CD14-positive monocyte (primary cell): Measurements from ENCODE around the gene RFNG. TPM values are rescaled to one million over a fixed set of nuclear protein-coding genes. Genes with fewer than 3 reads are reported as not detected.

Source experiments
- DNase-seq, 3 donors: peaks; one replicate each; pipeline ENCODE4 v3.0.0-alpha.2; 2011 to 2022
- H2AFZ ChIP-seq: 2 replicates; pipeline ENCODE4 v1.6.0; 2012; ENCODE audit warnings: mild to moderate bottlenecking, low read depth, low read length, inconsistent platforms; ENCODE audit not compliant: insufficient read depth, poor library complexity, severe bottlenecking
- H3K27ac ChIP-seq, 2 donors: 1 replicate in 1 of 2; 2 replicates in 1 of 2; pipeline ENCODE4 v1.5.1; 2012 to 2013; ENCODE audit warnings: low read length in 2 of 2, control low read depth in 1 of 2, inconsistent platforms in 1 of 2, low read depth in 1 of 2, mild to moderate bottlenecking in 1 of 2
- H3K27me3 ChIP-seq, 2 donors: one replicate each; pipeline versions ENCODE4 v1.6.0 to v1.6.1; 2011 to 2013; ENCODE audit warnings: low read length in 2 of 2; ENCODE audit not compliant: control insufficient read depth in 2 of 2, insufficient read depth in 2 of 2
- H3K36me3 ChIP-seq, 2 donors: replicated peaks in 1 of 2; 1 replicate in 1 of 2; 2 replicates in 1 of 2; pipeline versions ENCODE4 v1.5.1 to v1.6.1; 2012 to 2013; ENCODE audit warnings: low read length in 2 of 2, control low read depth in 1 of 2, inconsistent platforms in 1 of 2, mild to moderate bottlenecking in 1 of 2; ENCODE audit not compliant: insufficient read depth in 2 of 2, control insufficient read depth in 1 of 2
- H3K4me1 ChIP-seq, 2 donors: 1 replicate in 1 of 2; 2 replicates in 1 of 2; pipeline versions ENCODE4 v1.5.1 to v1.6.1; 2012 to 2013; ENCODE audit warnings: low read length in 2 of 2, control low read depth in 1 of 2, inconsistent platforms in 1 of 2, mild to moderate bottlenecking in 1 of 2, moderate library complexity in 1 of 2; ENCODE audit not compliant: insufficient read depth in 2 of 2, control insufficient read depth in 1 of 2
- H3K4me2 ChIP-seq: replicated peaks from 2 replicates; pipeline ENCODE3; 2012; ENCODE audit warnings: low read length, moderate library complexity, mild to moderate bottlenecking; ENCODE audit not compliant: poor library complexity, severe bottlenecking; ENCODE audit errors: extremely low read depth
- H3K4me3 ChIP-seq, 3 experiments: fragments of 200-600 bp in 1 of 3; sonication (generic) in 1 of 3; replicated peaks in 1 of 3; 1 replicate in 2 of 3; 2 replicates in 1 of 3; pipeline ENCODE4 v1.5.1; 2011 to 2013; ENCODE audit warnings: low read length in 3 of 3, mild to moderate bottlenecking in 3 of 3, control low read depth in 2 of 3, low read depth in 2 of 3, inconsistent platforms in 1 of 3, moderate library complexity in 1 of 3
- H3K79me2 ChIP-seq: 2 replicates; pipeline ENCODE4 v1.6.0; 2012; ENCODE audit warnings: mild to moderate bottlenecking, control low read depth, inconsistent platforms, low read length, moderate library complexity; ENCODE audit not compliant: insufficient read depth
- H3K9ac ChIP-seq: 2 replicates; pipeline ENCODE4 v1.6.0; 2017; ENCODE audit warnings: low read length, mild to moderate bottlenecking; ENCODE audit not compliant: insufficient read depth, poor library complexity, severe bottlenecking
- H3K9me3 ChIP-seq, 2 donors: replicated peaks in 1 of 2; 1 replicate in 1 of 2; 2 replicates in 1 of 2; pipeline versions ENCODE4 v1.5.1 to v1.6.1; 2012 to 2013; ENCODE audit warnings: low read length in 2 of 2, control low read depth in 1 of 2; ENCODE audit not compliant: control insufficient read depth in 1 of 2, insufficient read depth in 1 of 2
- H4K20me1 ChIP-seq: 2 replicates; pipeline ENCODE4 v1.6.0; 2012; ENCODE audit warnings: mild to moderate bottlenecking, low read length, control low read depth, moderate library complexity; ENCODE audit not compliant: insufficient read depth
- H3K27ac Mint-ChIP-seq, 7 donors: one replicate each; pipeline ENCODE4 v1.8.0; 2020; ENCODE audit warnings: mild to moderate bottlenecking in 7 of 7, mixed read lengths in 7 of 7, moderate library complexity in 6 of 7, inconsistent platforms in 2 of 7
- H3K27me3 Mint-ChIP-seq, 3 donors: one replicate each; pipeline ENCODE4 v1.8.0; 2021 to 2022; ENCODE audit warnings: low read depth in 3 of 3, mild to moderate bottlenecking in 3 of 3, mixed read lengths in 3 of 3, moderate library complexity in 3 of 3, inconsistent platforms in 1 of 3
- H3K36me3 Mint-ChIP-seq, 2 donors: one replicate each; pipeline ENCODE4 v1.8.0; 2020; ENCODE audit warnings: mixed read lengths in 2 of 2, inconsistent platforms in 1 of 2, mild to moderate bottlenecking in 1 of 2
- H3K4me1 Mint-ChIP-seq: one replicate; pipeline ENCODE4 v1.8.0; 2020; ENCODE audit warnings: mild to moderate bottlenecking, mixed read lengths
- H3K4me3 Mint-ChIP-seq, 2 donors: one replicate each; pipeline ENCODE4 v1.8.0; 2020; ENCODE audit warnings: mild to moderate bottlenecking in 2 of 2, mixed read lengths in 2 of 2, moderate library complexity in 1 of 2
- H3K9me3 Mint-ChIP-seq, 7 donors: one replicate each; pipeline ENCODE4 v1.8.0; 2020 to 2022; ENCODE audit warnings: mixed read lengths in 7 of 7, mild to moderate bottlenecking in 6 of 7, moderate library complexity in 6 of 7, inconsistent platforms in 2 of 7
- CTCF ChIP-seq: fragments of 200-600 bp; IDR thresholded peaks from one replicate; pipeline ENCODE4 v1.8.0; 2022; ENCODE audit warnings: antibody characterized with exemption, mild to moderate bottlenecking
- WGBS: methylation state at CpG from one replicate; pipeline ENCODE4 v1.1.5; 2013; ENCODE audit warnings: missing lambda C conversion rate; ENCODE audit not compliant: insufficient coverage; 5-methylcytosine and 5-hydroxymethylcytosine counted together
- intact Hi-C, 2 donors: fragments of 100-400 bp; cut with micrococcal nuclease; formaldehyde crosslinking; loops; one replicate each; pipeline versions ENCODE4 v1.15.0 to v1.15.1; 2023
- polyA plus RNA-seq, 3 donors: library from polyadenylated mRNA; depleted of rRNA in 1 of 3; unstranded in 2 of 3; stranded (reverse) in 1 of 3; fragments of 300-500 nt in 2 of 3; fragments of >200 nt in 1 of 3; fragmentation: Illumina TruSeq in 2 of 3; gene quantifications; 1 replicate in 2 of 3; 2 replicates in 1 of 3; pipeline ENCODE4 v1.2.3, GENCODE V29; 2012 to 2021

Gene RFNG
- polyA plus RNA-seq, 3 donors = 1.5 to 32.4 (median 4.1) TPM

DNA sequence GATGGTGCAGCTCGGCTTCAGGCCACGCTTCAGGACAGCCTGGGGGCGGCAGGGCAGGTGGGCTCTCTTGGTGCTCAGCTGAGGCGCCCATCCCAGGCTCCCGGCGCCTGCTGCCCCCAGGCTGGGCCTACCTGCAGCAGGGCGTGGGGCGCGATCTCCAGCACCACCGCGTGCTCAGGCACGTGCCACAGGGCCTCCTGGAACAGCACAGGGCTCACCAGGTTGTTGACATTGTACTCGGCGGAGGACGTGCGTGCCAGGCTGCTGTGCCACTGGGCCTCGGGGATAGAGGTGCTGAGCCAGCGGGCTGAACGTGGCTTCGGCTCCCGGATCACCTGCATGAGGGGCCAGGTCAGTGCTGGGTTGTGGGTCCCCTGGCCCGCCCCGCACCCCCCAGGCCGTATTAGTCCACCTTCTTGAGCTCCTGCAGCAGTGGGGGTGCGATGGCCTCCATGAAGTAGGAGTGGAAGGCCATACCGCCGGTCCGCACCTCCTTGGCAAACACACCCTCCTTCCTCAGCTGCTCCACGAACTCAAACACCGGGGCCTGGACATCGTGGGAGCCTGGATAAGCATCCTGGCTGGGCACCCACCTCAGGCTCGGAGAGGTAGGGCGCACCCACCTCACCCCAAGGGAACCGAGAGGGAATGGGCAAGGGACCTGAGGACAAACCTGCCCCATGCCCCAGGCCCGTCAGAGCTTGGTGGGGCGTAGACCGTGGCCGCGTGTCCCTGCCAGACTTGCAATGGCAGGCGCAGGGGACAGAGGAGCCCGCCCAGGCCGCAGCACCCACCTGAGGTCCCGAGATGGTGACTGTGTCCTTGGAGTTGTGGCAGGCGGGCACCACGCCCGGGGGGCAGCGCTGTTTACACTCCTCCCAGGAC lies 37.5 kb upstream of the RFNG start:
- no peak overlapping the region for H3K4me2 ChIP-seq
- H3K4me3 ChIP-seq = no peak overlapping the region
- no peak overlapping the region for H2AFZ ChIP-seq
- peaks cover 85 to 91% of the 10 kb centered on the region in 2 donors for H3K36me3 ChIP-seq
- WGBS = 98% methylated on average over 32 of the region's 47 CpGs
- no peaks in the 10 kb centered on the region for H3K27me3 ChIP-seq
- no peak overlapping the region for H3K4me3 Mint-ChIP-seq
- intact Hi-C loops = no loop called here
- no peak for DNase-seq
- H3K36me3 Mint-ChIP-seq = peaks cover 20 to 72% of the 10 kb centered on the region in 2 donors
- no peaks in the 10 kb centered on the region for H3K9me3 ChIP-seq
- TF ChIP-seq CTCF = no peak
- H3K27ac Mint-ChIP-seq = no peak overlapping the region
- no peak overlapping the region for H3K9ac ChIP-seq
- peaks cover 0 to 2% (median 0%) of the 10 kb centered on the region in 3 donors for H3K27me3 Mint-ChIP-seq
- H4K20me1 ChIP-seq = no peaks in the 10 kb centered on the region
- no peaks in the 10 kb centered on the region for H3K79me2 ChIP-seq
- no peaks in the 10 kb centered on the region for H3K4me1 Mint-ChIP-seq
- no peaks in the 10 kb centered on the region for H3K9me3 Mint-ChIP-seq
- H3K4me1 ChIP-seq = no peaks in the 10 kb centered on the region
- no peak overlapping the region for H3K27ac ChIP-seq

DNA sequence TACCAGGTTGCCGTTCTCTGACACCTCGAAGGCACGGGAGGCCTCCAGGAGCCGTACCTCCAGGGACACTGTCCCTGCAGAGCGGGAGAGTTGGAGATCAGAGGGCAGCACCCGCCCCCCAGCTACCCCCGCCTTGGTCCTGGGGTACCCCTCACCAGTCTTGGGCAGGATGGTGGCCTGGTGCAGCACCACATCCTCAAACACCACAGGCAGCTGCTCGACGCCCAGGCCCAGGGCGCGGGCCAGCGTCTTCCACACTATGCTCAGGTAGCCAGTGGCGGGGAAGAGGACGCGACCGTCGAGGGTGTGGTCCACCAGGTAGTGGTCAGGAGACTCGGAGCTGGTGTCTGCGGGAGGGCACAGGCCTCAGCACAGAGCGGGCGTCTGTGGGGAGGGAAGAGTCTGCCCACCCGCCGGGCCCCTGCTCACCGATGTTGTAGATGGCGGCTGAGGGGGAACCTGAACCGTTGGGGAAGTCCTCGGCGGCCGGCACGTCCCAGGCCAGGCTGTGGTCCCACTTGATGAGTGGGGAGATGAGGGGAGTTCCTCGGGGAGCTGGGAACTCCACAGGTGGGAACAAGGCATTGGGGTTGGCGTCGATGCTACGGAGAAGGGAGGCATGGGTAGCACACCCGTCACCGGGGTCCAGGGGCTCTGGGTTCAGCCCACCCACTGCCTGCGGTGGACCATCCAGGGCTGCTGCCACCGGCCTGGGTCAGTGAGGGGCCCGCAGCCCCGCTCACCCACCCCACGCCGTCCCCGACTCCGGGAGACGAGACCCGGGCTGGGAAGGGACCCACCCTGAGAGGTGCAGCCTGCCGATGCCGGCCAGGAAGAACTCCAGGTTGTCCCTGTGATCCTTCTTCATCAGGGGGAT lies 36.6 kb upstream of the RFNG start:
- H3K27ac ChIP-seq = no peak overlapping the region
- H3K4me3 Mint-ChIP-seq = no peak overlapping the region
- H3K4me3 ChIP-seq = no peak overlapping the region
- H3K9ac ChIP-seq = no peak overlapping the region
- no peak overlapping the region for H2AFZ ChIP-seq
- no peaks in the 10 kb centered on the region for H3K4me1 Mint-ChIP-seq
- H3K36me3 Mint-ChIP-seq = peaks cover 22 to 76% of the 10 kb centered on the region in 2 donors
- H3K4me1 ChIP-seq = no peaks in the 10 kb centered on the region
- H3K36me3 ChIP-seq = peaks cover 87 to 94% of the 10 kb centered on the region in 2 donors
- no peaks in the 10 kb centered on the region for H3K9me3 ChIP-seq
- no peaks in the 10 kb centered on the region for H3K27me3 ChIP-seq
- H3K4me2 ChIP-seq = no peak overlapping the region
- H4K20me1 ChIP-seq = no peaks in the 10 kb centered on the region
- WGBS = 98% methylated on average over 39 of the region's 48 CpGs
- no peaks in the 10 kb centered on the region for H3K9me3 Mint-ChIP-seq
- H3K27me3 Mint-ChIP-seq = peaks cover 0 to 2% (median 0%) of the 10 kb centered on the region in 3 donors
- no peaks in the 10 kb centered on the region for H3K79me2 ChIP-seq
- intact Hi-C loops = no loop called here
- no peak overlapping the region for H3K27ac Mint-ChIP-seq
- TF ChIP-seq CTCF = no peak
- DNase-seq = no peak
